CD8-positive, alpha-beta memory T cell (primary cell): Measurements from ENCODE around the gene STK31. TPM values are rescaled to one million over a fixed set of nuclear protein-coding genes. Genes with fewer than 3 reads are reported as not detected.
"Not testable (repeated sequence)": the region's sequence is repeated elsewhere in the genome, so short reads cannot be mapped to it uniquely, and the experiment has no call there.

Experiments used
- CTCF ChIA-PET: fragments of 350-600 bp; sonication (Branson Sonifier 250); formaldehyde crosslinking; loops from one replicate; lab custom pipeline; 2021; ENCODE audit warnings: antibody characterized with exemption; lab: Charles Lee
- POLR2A ChIA-PET: fragments of 350-600 bp; sonication (Branson Sonifier 250); formaldehyde crosslinking; loops from one replicate; lab custom pipeline; 2021; ENCODE audit warnings: antibody characterized with exemption; lab: Charles Lee
- DNase-seq, 5 donors: peaks; one replicate each; pipeline versions ENCODE4 v3.0.0 to v3.0.0-alpha.2; 2020 to 2022; ENCODE audit warnings: mixed read lengths in 1 of 5
- H3K27ac ChIP-seq: one replicate; pipeline ENCODE4 v1.7.0; 2013; ENCODE audit warnings: low read depth, mild to moderate bottlenecking, low read length, moderate library complexity
- H3K27me3 ChIP-seq: 2 replicates; pipeline ENCODE4 v1.7.0; 2013; ENCODE audit warnings: low read length, mild to moderate bottlenecking; ENCODE audit not compliant: insufficient read depth, poor library complexity, severe bottlenecking
- H3K36me3 ChIP-seq: 2 replicates; pipeline ENCODE4 v1.7.0; 2013; ENCODE audit warnings: mild to moderate bottlenecking, low read length, moderate library complexity; ENCODE audit not compliant: insufficient read depth
- H3K4me1 ChIP-seq: 2 replicates; pipeline ENCODE4 v1.7.0; 2013; ENCODE audit warnings: mild to moderate bottlenecking, low read length, moderate library complexity; ENCODE audit not compliant: insufficient read depth
- H3K4me3 ChIP-seq: 2 replicates; pipeline ENCODE4 v1.7.0; 2013; ENCODE audit warnings: mild to moderate bottlenecking, low read length
- H3K9me3 ChIP-seq: 2 replicates; pipeline ENCODE4 v1.7.0; 2013; ENCODE audit warnings: mild to moderate bottlenecking, low read length
- H3K27ac Mint-ChIP-seq, 8 donors: one replicate each; pipeline ENCODE4 v1.8.0; 2020 to 2021; ENCODE audit warnings: mixed read lengths in 8 of 8, mild to moderate bottlenecking in 6 of 8, inconsistent platforms in 3 of 8, moderate library complexity in 3 of 8
- H3K27me3 Mint-ChIP-seq, 2 donors: one replicate each; pipeline ENCODE4 v1.8.0; 2020 to 2021; ENCODE audit warnings: mixed read lengths in 2 of 2, mild to moderate bottlenecking in 1 of 2, moderate library complexity in 1 of 2
- H3K36me3 Mint-ChIP-seq, 3 donors: one replicate each; pipeline ENCODE4 v1.8.0; 2020 to 2021; ENCODE audit warnings: mixed read lengths in 3 of 3, inconsistent platforms in 1 of 3, mild to moderate bottlenecking in 1 of 3
- H3K4me1 Mint-ChIP-seq, 3 donors: one replicate each; pipeline ENCODE4 v1.8.0; 2020 to 2021; ENCODE audit warnings: mixed read lengths in 3 of 3, inconsistent platforms in 1 of 3, mild to moderate bottlenecking in 1 of 3
- H3K4me3 Mint-ChIP-seq, 7 donors: one replicate each; pipeline ENCODE4 v1.8.0; 2020 to 2021; ENCODE audit warnings: mixed read lengths in 7 of 7, mild to moderate bottlenecking in 6 of 7, moderate library complexity in 4 of 7, inconsistent platforms in 2 of 7
- H3K9me3 Mint-ChIP-seq, 5 donors: one replicate each; pipeline ENCODE4 v1.8.0; 2020 to 2022; ENCODE audit warnings: mixed read lengths in 5 of 5, mild to moderate bottlenecking in 3 of 5, moderate library complexity in 2 of 5, inconsistent platforms in 1 of 5
- polyA plus RNA-seq: library from polyadenylated mRNA; unstranded; fragments of 300-500 nt; fragmentation: Illumina TruSeq; gene quantifications from one replicate; pipeline ENCODE4 v1.2.3, GENCODE V29; 2021
- total RNA-seq, 2 experiments: library from RNA; stranded (reverse); gene quantifications; one replicate each; pipeline ENCODE4 v1.2.3, GENCODE V29; 2021

The STK31 gene
- total and polyA plus RNA-seq, 3 experiments from 2014 or later = 0.07 to 0.15 (median 0.11) TPM

- no peak overlapping the region for H3K4me3 ChIP-seq
- no peaks in the 10 kb centered on the region for H3K9me3 ChIP-seq
- H3K27me3 Mint-ChIP-seq = peaks cover 5 to 7% of the 10 kb centered on the region in 2 donors
- ChIA-PET CTCF (no interaction called here), POLR2A (no interaction called here)
- no peaks in the 10 kb centered on the region for H3K36me3 Mint-ChIP-seq
- H3K27me3 ChIP-seq = no peaks in the 10 kb centered on the region
- no peak overlapping the region for H3K4me3 Mint-ChIP-seq
- H3K27ac ChIP-seq = no peak overlapping the region
- no peaks in the 10 kb centered on the region for H3K4me1 Mint-ChIP-seq
- H3K9me3 Mint-ChIP-seq = peaks cover 0 to 2% (median 0%) of the 10 kb centered on the region in 5 donors
- no peaks in the 10 kb centered on the region for H3K36me3 ChIP-seq
- DNase-seq = no peak
- no peaks in the 10 kb centered on the region for H3K4me1 ChIP-seq
- no peak overlapping the region for H3K27ac Mint-ChIP-seq
Observed at GRCh38 chr7:23864973-23865372, 155.0 kb downstream of the STK31 start.

DNA sequence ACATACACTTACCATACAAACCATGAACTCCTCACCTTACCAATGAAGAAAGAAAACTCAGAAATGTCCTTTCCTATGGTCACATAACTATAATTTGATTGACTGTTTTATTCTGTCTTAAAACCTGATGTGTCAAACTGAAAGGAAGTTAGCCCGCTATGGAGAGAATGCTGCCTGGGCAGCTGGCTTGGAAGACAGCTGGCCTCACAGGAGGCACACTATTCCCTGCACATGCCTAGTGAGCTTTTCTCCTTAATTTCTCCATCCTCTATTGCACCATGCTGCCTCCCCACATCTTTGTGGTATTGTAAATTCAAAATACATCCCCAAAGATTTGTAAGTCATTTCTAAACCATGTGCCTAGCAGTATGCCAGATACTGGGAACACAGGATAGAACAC, 163.3 kb downstream of the STK31 start:
- DNase-seq = no peak
- Mint-ChIP-seq H3K27me3 (peaks cover 9 to 17% of the 10 kb centered on the region in 2 donors), H3K36me3 (peaks cover 0 to 3% (median 2%) of the 10 kb centered on the region in 3 donors), H3K27ac (no peak overlapping the region), H3K4me3 (no peak overlapping the region), H3K9me3 (peaks cover 0 to 7% (median 4%) of the 10 kb centered on the region in 5 donors), H3K4me1 (no peaks in the 10 kb centered on the region)
- Histone ChIP-seq H3K4me1 (no peaks in the 10 kb centered on the region), H3K27ac (no peak overlapping the region), H3K27me3 (no peaks in the 10 kb centered on the region), H3K36me3 (no peaks in the 10 kb centered on the region), H3K9me3 (no peaks in the 10 kb centered on the region), H3K4me3 (no peak overlapping the region)
- CTCF ChIA-PET = no interaction called here
- POLR2A ChIA-PET = no interaction called here

DNA sequence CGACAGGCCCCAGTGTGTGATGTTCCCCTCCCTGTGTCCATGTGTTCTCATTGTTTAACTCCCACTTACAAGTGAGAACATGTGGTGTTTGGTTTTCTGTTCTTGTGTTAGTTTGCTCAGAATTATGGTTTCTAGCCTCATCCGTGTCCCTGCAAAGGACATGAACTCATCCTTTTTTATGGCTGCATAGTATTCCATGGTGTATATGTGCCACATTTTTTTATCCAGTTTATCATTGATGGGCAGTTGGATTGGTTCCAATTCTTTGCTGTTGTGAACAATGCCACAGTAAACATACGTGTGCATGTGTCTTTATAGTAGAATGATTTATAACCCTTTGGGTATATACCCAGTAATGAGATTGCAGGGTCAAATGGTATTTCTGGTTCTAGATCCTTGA, 166.5 kb downstream of the STK31 start:
- not testable (repeated sequence) for H3K36me3 Mint-ChIP-seq, H3K4me1 Mint-ChIP-seq

More for the DNA sequence above, 166.5 kb downstream of the STK31 start:
- H3K27ac Mint-ChIP-seq, H3K4me3 ChIP-seq, H3K4me3 Mint-ChIP-seq, H3K27me3 Mint-ChIP-seq, H3K36me3 ChIP-seq, H3K27ac ChIP-seq, POLR2A ChIA-PET, H3K9me3 ChIP-seq, DNase-seq, H3K27me3 ChIP-seq, H3K9me3 Mint-ChIP-seq, H3K4me1 ChIP-seq, CTCF ChIA-PET: not testable (repeated sequence)

Other genes starting within 250 kb of the STK31 start
- gene IGF2BP3, start 239.7 kb upstream of the STK31 start, total RNA-seq = under 1 TPM; 0.04 to 0.13 TPM
- 0.15 TPM for gene IGF2BP3, start 239.7 kb upstream of the STK31 start, polyA plus RNA-seq
- gene TRA2A, start 178.2 kb upstream of the STK31 start, total RNA-seq = 10 to 100 TPM; 82.5 to 87.6 TPM
- gene TRA2A, start 178.2 kb upstream of the STK31 start, polyA plus RNA-seq = 37.1 TPM
- 1 to 10 TPM; 5.9 to 7.2 TPM for gene CCDC126, start 112.8 kb upstream of the STK31 start, total RNA-seq
- 17.4 TPM for gene CCDC126, start 112.8 kb upstream of the STK31 start, polyA plus RNA-seq
- 1 to 10 TPM; 5.8 to 6.2 TPM for gene FAM221A, start 30.0 kb upstream of the STK31 start, total RNA-seq
- 5.4 TPM for gene FAM221A, start 30.0 kb upstream of the STK31 start, polyA plus RNA-seq